HCT116 (cell line): Measurements from ENCODE around the gene MAML1. TPM values are rescaled to one million over a fixed set of nuclear protein-coding genes. Genes with fewer than 3 reads are reported as not detected.

Experiments
- ATAC-seq: fragments of 200-7000 bp; cut with Tn5 transposase; 2 replicates; pipeline ENCODE4 v1.9.1; 2020; ENCODE audit warnings: mild to moderate bottlenecking, moderate library complexity
- BruUV-seq: library from RNA; stranded (reverse); fragments of 400-500 nt; replicated peaks from 2 replicates; lab custom pipeline; 2021; lab: Mats Ljungman, UMichigan
- CTCF ChIA-PET: fragments of 300-600 bp; sonication (Branson Sonifier 250); formaldehyde crosslinking; loops from one replicate; lab custom pipeline; 2021; ENCODE audit warnings: antibody characterized with exemption; lab: Charles Lee
- POLR2A ChIA-PET: fragments of 300-600, 350-600 bp; sonication (Branson Sonifier 250); formaldehyde crosslinking; loops from one replicate; lab custom pipeline; 2021; ENCODE audit warnings: antibody characterized with exemption; lab: Charles Lee
- RAD21 ChIA-PET, 2 experiments: fragments of 300-600 bp; sonication (Branson Sonifier 250); formaldehyde crosslinking; loops; one replicate each; lab custom pipeline; 2023; ENCODE audit warnings: low total read pairs in 2 of 2; ENCODE audit not compliant: uncharacterized antibody in 2 of 2, unreplicated experiment in 2 of 2, low non-redundant PET in 1 of 2; lab: Charles Lee
- DNase-seq: peaks from one replicate; pipeline ENCODE4 v3.0.0-alpha.2; 2010; ENCODE audit warnings: low read depth, low spot score
- H2AFZ ChIP-seq: fragments of 200-600 bp; shearing (Covaris generic), sonication (generic); 2 replicates; pipeline ENCODE4 v1.6.1; 2017; ENCODE audit warnings: low read depth, mixed run types, mixed read lengths, antibody characterized with exemption, low read length; ENCODE audit not compliant: poor library complexity, severe bottlenecking
- H3K27ac ChIP-seq: 2 replicates; pipeline ENCODE4 v1.5.1; 2012; ENCODE audit warnings: low read depth, low read length
- H3K27me3 ChIP-seq: fragments of 200-600 bp; sonication (generic); 2 replicates; pipeline ENCODE4 v1.6.1; 2016; ENCODE audit warnings: mixed run types, low read length, mixed read lengths; ENCODE audit not compliant: insufficient read depth
- H3K36me3 ChIP-seq, 2 experiments: fragments of 200-500 bp in 1 of 2; fragments of 200-600 bp in 1 of 2; sonication (Bioruptor generic) in 1 of 2; sonication (generic) in 1 of 2; 2 replicates each; pipeline versions ENCODE4 v1.5.1 to v1.6.1; 2014 to 2016; ENCODE audit warnings: low read length in 2 of 2, inconsistent platforms in 1 of 2, mixed read lengths in 1 of 2, mixed run types in 1 of 2; ENCODE audit not compliant: insufficient read depth in 2 of 2, control insufficient read depth in 1 of 2
- H3K4me1 ChIP-seq, 2 experiments: fragments of 200-600 bp in 1 of 2; sonication (generic) in 1 of 2; 2 replicates each; pipeline versions ENCODE4 v1.5.1 to v1.6.1; 2012 to 2017; ENCODE audit warnings: low read length in 2 of 2, inconsistent platforms in 1 of 2, mild to moderate bottlenecking in 1 of 2, mixed read lengths in 1 of 2, mixed run types in 1 of 2, moderate library complexity in 1 of 2; ENCODE audit not compliant: insufficient read depth in 2 of 2, control insufficient read depth in 1 of 2
- H3K4me2 ChIP-seq: fragments of 200-600 bp; sonication (generic); 2 replicates; pipeline ENCODE4 v1.6.1; 2017; ENCODE audit warnings: mixed run types, low read length, mixed read lengths
- H3K4me3 ChIP-seq, 2 experiments: fragments of 200-600 bp in 1 of 2; sonication (generic) in 1 of 2; replicated peaks in 1 of 2; 2 replicates each; pipeline ENCODE4 v1.5.1; 2011 to 2016; ENCODE audit warnings: low read length in 2 of 2, control low read depth in 1 of 2, low read depth in 1 of 2, mild to moderate bottlenecking in 1 of 2, mixed read lengths in 1 of 2, mixed run types in 1 of 2
- H3K79me2 ChIP-seq: fragments of 200-600 bp; sonication (generic); 2 replicates; pipeline ENCODE4 v1.6.1; 2017; ENCODE audit warnings: mild to moderate bottlenecking, mixed run types, low read length, moderate library complexity, mixed read lengths; ENCODE audit not compliant: insufficient read depth
- H3K9ac ChIP-seq: fragments of 200-600 bp; sonication (generic); 2 replicates; pipeline ENCODE4 v1.6.1; 2016; ENCODE audit warnings: low read length, mixed read lengths
- H3K9me2 ChIP-seq: fragments of 200-600 bp; sonication (generic), shearing (Covaris generic); 2 replicates; pipeline ENCODE4 v1.6.1; 2017; ENCODE audit warnings: mixed run types, mild to moderate bottlenecking, moderate library complexity; ENCODE audit not compliant: insufficient read depth
- H3K9me3 ChIP-seq, 2 experiments: fragments of 200-500 bp in 1 of 2; fragments of 200-600 bp in 1 of 2; sonication (Bioruptor generic) in 1 of 2; sonication (generic) in 1 of 2; 2 replicates each; pipeline ENCODE4 v1.6.1; 2014 to 2017; ENCODE audit warnings: low read length in 2 of 2, mixed read lengths in 2 of 2, inconsistent platforms in 1 of 2, low read depth in 1 of 2, mild to moderate bottlenecking in 1 of 2, mixed run types in 1 of 2, moderate library complexity in 1 of 2; ENCODE audit not compliant: control insufficient read depth in 1 of 2, insufficient read depth in 1 of 2
- H4K20me1 ChIP-seq: fragments of 200-600 bp; sonication (generic), shearing (Covaris generic); 2 replicates; pipeline ENCODE4 v1.6.1; 2017; ENCODE audit warnings: mixed run types, mild to moderate bottlenecking, moderate library complexity; ENCODE audit not compliant: insufficient read depth
- CBX3 ChIP-seq: IDR thresholded peaks from 2 replicates; pipeline ENCODE4 v1.6.1; 2012; ENCODE audit warnings: low read depth
- CTCF ChIP-seq, 3 experiments: fragments of 200-600 bp in 1 of 3; sonication (generic) in 1 of 3; IDR thresholded peaks in 2 of 3; conservative IDR thresholded peaks in 1 of 3; 2 replicates each; pipeline ENCODE4 v1.5.1; 2012 to 2017; ENCODE audit warnings: low read depth in 2 of 3, low read length in 2 of 3, antibody characterized with exemption in 1 of 3, borderline replicate concordance in 1 of 3, control low read depth in 1 of 3, mild to moderate bottlenecking in 1 of 3, mixed read lengths in 1 of 3, mixed run types in 1 of 3, moderate library complexity in 1 of 3; ENCODE audit not compliant: insufficient read depth in 1 of 3
- EGR1 ChIP-seq: IDR thresholded peaks from 2 replicates; pipeline ENCODE4 v1.6.1; 2012; ENCODE audit warnings: low read depth
- EZH2 ChIP-seq: fragments of 200-600 bp; sonication (generic); IDR thresholded peaks from 2 replicates; pipeline ENCODE4 v1.6.1; 2017; ENCODE audit warnings: antibody characterized with exemption, mixed run types
- EZH2phosphoT487 ChIP-seq: fragments of 200-600 bp; IDR thresholded peaks from 2 replicates; pipeline ENCODE4 v1.6.1; 2018; ENCODE audit warnings: antibody characterized with exemption, borderline replicate concordance
- JUND ChIP-seq: IDR thresholded peaks from 2 replicates; pipeline ENCODE4 v1.6.1; 2012
- MAX ChIP-seq: IDR thresholded peaks from 2 replicates; pipeline ENCODE4 v1.6.1; 2012
- POLR2A ChIP-seq: IDR thresholded peaks from 2 replicates; pipeline ENCODE4 v1.7.0; 2011; ENCODE audit warnings: borderline replicate concordance; ENCODE audit not compliant: insufficient read depth, insufficient read length; ENCODE audit errors: extremely low read depth
- POLR2AphosphoS5 ChIP-seq: IDR thresholded peaks from 2 replicates; pipeline ENCODE4 v1.6.1; 2011; ENCODE audit warnings: mild to moderate bottlenecking, low read depth, low read length, moderate library complexity
- RAD21 ChIP-seq: IDR thresholded peaks from 2 replicates; pipeline ENCODE4 v1.6.1; 2012; ENCODE audit warnings: low read depth, mild to moderate bottlenecking
- SIN3A ChIP-seq: IDR thresholded peaks from 2 replicates; pipeline ENCODE4 v1.6.1; 2012; ENCODE audit warnings: low read depth
- SP1 ChIP-seq: IDR thresholded peaks from 2 replicates; pipeline ENCODE4 v1.6.1; 2012; ENCODE audit warnings: low read depth
- ZBTB33 ChIP-seq: IDR thresholded peaks from 2 replicates; pipeline ENCODE4 v1.6.1; 2011; ENCODE audit warnings: mild to moderate bottlenecking, low read length, moderate library complexity; ENCODE audit not compliant: insufficient replicate concordance; ENCODE audit errors: extremely low read depth
- ZFX ChIP-seq: fragments of 450-650 bp; IDR thresholded peaks from 2 replicates; pipeline ENCODE4 v1.6.1; 2017
- ZNF274 ChIP-seq: fragments of 200-500 bp; sonication (Bioruptor generic); IDR thresholded peaks from 2 replicates; pipeline ENCODE4 v1.6.1; 2014; ENCODE audit warnings: mild to moderate bottlenecking, low read depth, low read length, inconsistent platforms
- intact Hi-C: fragments of 100-400 bp; cut with micrococcal nuclease; formaldehyde crosslinking; loops from 2 replicates; pipeline ENCODE4 v1.10.0; 2022
- total RNA-seq: library from RNA; stranded (reverse); gene quantifications from one replicate; pipeline ENCODE4 v1.2.1, GENCODE V29; 2021; ENCODE audit not compliant: unreplicated experiment

The MAML1 gene
- total RNA-seq, 1 experiment from 2014 or later = 29.5 TPM

- Histone ChIP-seq H3K4me3 (no peak overlapping the region), H3K9ac (no peak overlapping the region), H3K27me3 (no peaks in the 10 kb centered on the region), H4K20me1 (no peaks in the 10 kb centered on the region), H3K27ac (no peak overlapping the region), H2AFZ (no peak overlapping the region), H3K4me1 (peaks cover 5 to 26% of the 10 kb centered on the region in 2 experiments), H3K79me2 (peaks cover 37% of the 10 kb centered on the region), H3K4me2 (no peak overlapping the region), H3K9me3 (no peaks in the 10 kb centered on the region), H3K36me3 (peaks cover 37 to 53% of the 10 kb centered on the region in 2 experiments; a peak in 3 of 4 replicates), H3K9me2 (no peaks in the 10 kb centered on the region)
- ChIA-PET POLR2A (no interaction called here), RAD21 (no interaction called here), CTCF (no interaction called here)
- DNase-seq (no peak), ATAC-seq (no peak)
- TF ChIP-seq JUND = no peak
- no peak for TF ChIP-seq RAD21
- TF ChIP-seq CBX3 = no peak
- intact Hi-C loops = no loop called here
- TSS peak; percentile 38 for BruUV-seq
Observed at GRCh38 chr5:179729303-179729702, 3.3 kb upstream of the MAML1 start.

- H3K27ac ChIP-seq = no peak overlapping the region; the same call in 1 of the 2 replicates
- POLR2A ChIA-PET = no interaction called here
- H3K4me3 ChIP-seq = no peak overlapping the region
- H3K79me2 ChIP-seq = peaks cover 37% of the 10 kb centered on the region
- no peak for TF ChIP-seq ZBTB33
- no peak for TF ChIP-seq CTCF (IDR thresholded peaks at IDR 0.05 in 2 of 3, conservative IDR thresholded peaks at IDR 0.05 in 1 of 3; ENCODE audit: borderline replicate concordance in 1 of 3, insufficient read depth in 1 of 3, low read depth in 2 of 3, low read length in 2 of 3)
- TF ChIP-seq EZH2 = no peak
- no peak for TF ChIP-seq ZFX
- no peak for TF ChIP-seq MAX
- no peak for TF ChIP-seq SIN3A
- no peak for TF ChIP-seq POLR2AphosphoS5
- TF ChIP-seq EZH2phosphoT487 = no peak
- TF ChIP-seq EGR1 = no peak
- TF ChIP-seq ZNF274 = no peak
- TF ChIP-seq POLR2A = no peak
- TF ChIP-seq CBX3 = no peak
- no peak for TF ChIP-seq SP1
- TF ChIP-seq, all 23 proteins: peak for 0
- intact Hi-C loops = no loop called here
- no peak for ATAC-seq
- no peak for DNase-seq
- Histone ChIP-seq H4K20me1 (no peaks in the 10 kb centered on the region), H3K4me2 (no peak overlapping the region), H3K36me3 (peaks cover 33 to 49% of the 10 kb centered on the region in 2 experiments; a peak in 3 of 4 replicates), H3K27me3 (no peaks in the 10 kb centered on the region), H3K9me3 (no peaks in the 10 kb centered on the region), H3K9me2 (no peaks in the 10 kb centered on the region), H3K9ac (no peak overlapping the region), H2AFZ (no peak overlapping the region), H3K4me1 (peaks cover 5 to 30% of the 10 kb centered on the region in 2 experiments)
- RAD21 ChIA-PET = no interaction called here
- no TSS peak for BruUV-seq
- CTCF ChIA-PET = no interaction called here
Observed at GRCh38 chr5:179729727-179730126, 2.9 kb upstream of the MAML1 start.
